Measurements from ENCODE around the gene RUNX1. TPM values are rescaled to one million over a fixed set of nuclear protein-coding genes. Genes with fewer than 3 reads are reported as not detected.

RUNX1 gene
- total and polyA plus RNA-seq, 10 donors = 4.8 to 70.0 (median 43.6) TPM

- Histone ChIP-seq H3K9me3 (no peaks in the 10 kb centered on the region), H3K36me3 (peaks cover 0 to 62% (median 13%) of the 10 kb centered on the region in 6 donors), H3K27ac (no peak overlapping the region), H3K27me3 (replicated peaks in 1 of 7) (no peaks in the 10 kb centered on the region), H3K4me1 (peaks cover 17 to 63% (median 41%) of the 10 kb centered on the region in 6 donors), H3K4me3 (no peak overlapping the region)
- no peak for TF ChIP-seq POLR2A (IDR thresholded peaks at IDR 0.05)
- TF ChIP-seq POLR2AphosphoS5 (IDR thresholded peaks at IDR 0.05) = no peak
- TF ChIP-seq CTCF (IDR thresholded peaks at IDR 0.05 in 8 of 11, conservative IDR thresholded peaks at IDR 0.05 in 3 of 11) = no peak
- WGBS, 5 donors = 87 to 92% (median 91%) methylated on average over 3 of the region's 3 CpGs
- DNase-seq = no peak
- intact Hi-C loops (cut with DNase I; ENCODE audit: low total_unique reads) = no loop called here
Observed at GRCh38 chr21:34878501-34878900, 170.6 kb downstream of the RUNX1 start.

GRCh38 chr21:34877485-34878128, 171.5 kb downstream of the RUNX1 start:
- WGBS, 5 donors = 88 to 93% (median 89%) methylated on average over 10 of the region's 10 CpGs
- Histone ChIP-seq H3K36me3 (peaks cover 0 to 71% (median 17%) of the 10 kb centered on the region in 6 donors), H3K9me3 (no peaks in the 10 kb centered on the region), H3K4me1 (peaks cover 10 to 61% (median 32%) of the 10 kb centered on the region in 6 donors), H3K27ac (no peak overlapping the region), H3K4me3 (no peak overlapping the region), H3K27me3 (replicated peaks in 1 of 7) (no peaks in the 10 kb centered on the region)
- intact Hi-C loops (cut with DNase I; ENCODE audit: low total_unique reads) = no loop called here
- TF ChIP-seq POLR2A (IDR thresholded peaks at IDR 0.05) (no peak), CTCF (IDR thresholded peaks at IDR 0.05 in 8 of 11, conservative IDR thresholded peaks at IDR 0.05 in 3 of 11) (no peak), POLR2AphosphoS5 (IDR thresholded peaks at IDR 0.05) (no peak)
- no peak for DNase-seq

GRCh38 chr21:34875830-34876229, 173.3 kb downstream of the RUNX1 start:
- 87 to 92% (median 91%) methylated on average over 6 of the region's 6 CpGs for WGBS, 5 donors

More at GRCh38 chr21:34875830-34876229, 173.3 kb downstream of the RUNX1 start:
- peak in 1 of 3 donors; percentile 18 for TF ChIP-seq POLR2AphosphoS5 (IDR thresholded peaks at IDR 0.05)
- TF ChIP-seq CTCF (IDR thresholded peaks at IDR 0.05 in 8 of 11, conservative IDR thresholded peaks at IDR 0.05 in 3 of 11) = no peak
- peaks cover 4 to 43% (median 14%) of the 10 kb centered on the region in 6 donors for H3K4me1 ChIP-seq
- no peaks in the 10 kb centered on the region for H3K27me3 ChIP-seq (replicated peaks in 1 of 7)
- H3K4me3 ChIP-seq = no peak overlapping the region
- H3K9me3 ChIP-seq = no peaks in the 10 kb centered on the region
- peaks cover 0 to 89% (median 20%) of the 10 kb centered on the region in 6 donors for H3K36me3 ChIP-seq
- peak overlapping the region in 4 of 8 donors; percentile 47 to 75 (median 62) for H3K27ac ChIP-seq
- intact Hi-C loops (cut with DNase I; ENCODE audit: low total_unique reads) = no loop called here
- no peak for DNase-seq

All from spleen (tissue), 11 donors.